Measurements from ENCODE around the gene GPR171.

Gene GPR171

GRCh38 chr3:151219056-151219455 is 16.0 kb upstream of the GPR171 start:
- H3K14ac ChIP-seq (ENCODE audit: low read length in 2 of 2) = no peak overlapping the region
- peaks cover 9% of the 10 kb centered on the region for H3K9me3 ChIP-seq (ENCODE audit: control insufficient read depth, low read length)
- no peak overlapping the region for H2BK120ac ChIP-seq (ENCODE audit: low read depth, low read length)
- H3K18ac ChIP-seq (ENCODE audit: low read depth in 1 of 2, low read length in 2 of 2) = no peak overlapping the region
- peaks cover 0 to 3% of the 10 kb centered on the region in 2 experiments for H3K36me3 ChIP-seq (ENCODE audit: control insufficient read depth in 1 of 2, insufficient read depth in 2 of 2, low read depth in 1 of 2, low read length in 2 of 2)
- H3K79me1 ChIP-seq (replicated peaks; ENCODE audit: low read length, poor library complexity, severe bottlenecking) = peaks cover 2% of the 10 kb centered on the region
- peak; percentile 68 for DNase-seq
- H2BK5ac ChIP-seq (ENCODE audit: low read depth, low read length, poor library complexity, severe bottlenecking) = no peak overlapping the region
- H3K4me3 ChIP-seq (ENCODE audit: insufficient read depth in 1 of 2, low read depth in 1 of 2, low read length in 2 of 2) = no peak overlapping the region
- no peak overlapping the region for H3K4ac ChIP-seq (ENCODE audit: low read depth in 1 of 2, low read length in 2 of 2)
- H3K23ac ChIP-seq (ENCODE audit: low read length in 2 of 2) = no peak overlapping the region
- no peak overlapping the region for H3K4me2 ChIP-seq (ENCODE audit: low read length, poor library complexity, severe bottlenecking)
- no peak overlapping the region for H3K9ac ChIP-seq (ENCODE audit: low read length)
- no peak overlapping the region for H2BK15ac ChIP-seq (ENCODE audit: low read depth, poor library complexity, severe bottlenecking)
- H2AFZ ChIP-seq (ENCODE audit: low read depth, low read length) = no peak overlapping the region
- H4K91ac ChIP-seq (ENCODE audit: low read length) = no peak overlapping the region
- H4K8ac ChIP-seq (ENCODE audit: low read length) = no peak overlapping the region
- no peaks in the 10 kb centered on the region for H3K27me3 ChIP-seq (ENCODE audit: control insufficient read depth in 1 of 2, insufficient read depth in 1 of 2, low read length in 2 of 2)
- no peak overlapping the region for H2AK5ac ChIP-seq (ENCODE audit: low read length, severe bottlenecking)
- peaks cover 3% of the 10 kb centered on the region for H3K4me1 ChIP-seq (ENCODE audit: control insufficient read depth, insufficient read depth, low read depth, low read length)
- no CpG with 5 or more reads among the region's 1 CpG for WGBS
- H2BK12ac ChIP-seq (ENCODE audit: low read length in 2 of 2) = no peak overlapping the region
- peak overlapping the region; percentile 31 for H3K27ac ChIP-seq (ENCODE audit: low read length, poor library complexity, severe bottlenecking)

GRCh38 chr3:151218136-151218535 is 15.1 kb upstream of the GPR171 start:
- Histone ChIP-seq H3K36me3 (ENCODE audit: control insufficient read depth in 1 of 2, insufficient read depth in 2 of 2, low read depth in 1 of 2, low read length in 2 of 2) (peaks cover 0 to 3% of the 10 kb centered on the region in 2 experiments), H2BK120ac (ENCODE audit: low read depth, low read length) (no peak overlapping the region), H3K14ac (ENCODE audit: low read length in 2 of 2) (no peak overlapping the region), H3K4ac (ENCODE audit: low read depth in 1 of 2, low read length in 2 of 2) (no peak overlapping the region), H3K9me3 (ENCODE audit: control insufficient read depth, low read length) (peaks cover 9% of the 10 kb centered on the region), H3K9ac (ENCODE audit: low read length) (no peak overlapping the region), H3K27me3 (ENCODE audit: control insufficient read depth in 1 of 2, insufficient read depth in 1 of 2, low read length in 2 of 2) (no peaks in the 10 kb centered on the region), H2AFZ (ENCODE audit: low read depth, low read length) (no peak overlapping the region), H2BK12ac (ENCODE audit: low read length in 2 of 2) (no peak overlapping the region), H3K23ac (ENCODE audit: low read length in 2 of 2) (no peak overlapping the region), H3K4me3 (ENCODE audit: insufficient read depth in 1 of 2, low read depth in 1 of 2, low read length in 2 of 2) (no peak overlapping the region), H3K79me1 (replicated peaks; ENCODE audit: low read length, poor library complexity, severe bottlenecking) (peaks cover 2% of the 10 kb centered on the region), H4K91ac (ENCODE audit: low read length) (no peak overlapping the region), H3K4me1 (ENCODE audit: control insufficient read depth, insufficient read depth, low read depth, low read length) (peaks cover 3% of the 10 kb centered on the region), H3K18ac (ENCODE audit: low read depth in 1 of 2, low read length in 2 of 2) (no peak overlapping the region), H2BK5ac (ENCODE audit: low read depth, low read length, poor library complexity, severe bottlenecking) (no peak overlapping the region), H3K4me2 (ENCODE audit: low read length, poor library complexity, severe bottlenecking) (no peak overlapping the region), H2BK15ac (ENCODE audit: low read depth, poor library complexity, severe bottlenecking) (no peak overlapping the region), H3K27ac (ENCODE audit: low read length, poor library complexity, severe bottlenecking) (no peak overlapping the region), H2AK5ac (ENCODE audit: low read length, severe bottlenecking) (no peak overlapping the region), H4K8ac (ENCODE audit: low read length) (no peak overlapping the region)
- DNase-seq = no peak
- WGBS = no CpG with 5 or more reads among the region's 1 CpG

- Histone ChIP-seq H3K4me3 (ENCODE audit: insufficient read depth in 1 of 2, low read depth in 1 of 2, low read length in 2 of 2) (no peak overlapping the region), H3K14ac (ENCODE audit: low read length in 2 of 2) (no peak overlapping the region), H3K79me1 (replicated peaks; ENCODE audit: low read length, poor library complexity, severe bottlenecking) (peaks cover 2% of the 10 kb centered on the region), H3K9me3 (ENCODE audit: control insufficient read depth, low read length) (peaks cover 4% of the 10 kb centered on the region), H3K23ac (ENCODE audit: low read length in 2 of 2) (no peak overlapping the region), H2AK5ac (ENCODE audit: low read length, severe bottlenecking) (peak overlapping the region; percentile 93), H2BK12ac (ENCODE audit: low read length in 2 of 2) (peak overlapping the region; percentile 12 to 86), H4K91ac (ENCODE audit: low read length) (no peak overlapping the region), H4K8ac (ENCODE audit: low read length) (peak overlapping the region; percentile 39), H3K18ac (ENCODE audit: low read depth in 1 of 2, low read length in 2 of 2) (peak overlapping the region in 1 of 2 experiments; percentile 82), H3K4ac (ENCODE audit: low read depth in 1 of 2, low read length in 2 of 2) (peak overlapping the region in 1 of 2 experiments; percentile 57), H2BK15ac (ENCODE audit: low read depth, poor library complexity, severe bottlenecking) (no peak overlapping the region), H2AFZ (ENCODE audit: low read depth, low read length) (no peak overlapping the region), H3K4me2 (ENCODE audit: low read length, poor library complexity, severe bottlenecking) (no peak overlapping the region), H2BK5ac (ENCODE audit: low read depth, low read length, poor library complexity, severe bottlenecking) (no peak overlapping the region), H3K27ac (ENCODE audit: low read length, poor library complexity, severe bottlenecking) (no peak overlapping the region), H3K27me3 (ENCODE audit: control insufficient read depth in 1 of 2, insufficient read depth in 1 of 2, low read length in 2 of 2) (no peaks in the 10 kb centered on the region), H3K4me1 (ENCODE audit: control insufficient read depth, insufficient read depth, low read depth, low read length) (peaks cover 3% of the 10 kb centered on the region), H3K36me3 (ENCODE audit: control insufficient read depth in 1 of 2, insufficient read depth in 2 of 2, low read depth in 1 of 2, low read length in 2 of 2) (peaks cover 0 to 3% of the 10 kb centered on the region in 2 experiments), H2BK120ac (ENCODE audit: low read depth, low read length) (peak overlapping the region; percentile 50), H3K9ac (ENCODE audit: low read length) (no peak overlapping the region)
- 94% methylated on average over 2 of the region's 3 CpGs for WGBS
- peak; percentile 81 for DNase-seq
Observed at GRCh38 chr3:151216641-151217607, 13.9 kb upstream of the GPR171 start.

GRCh38 chr3:151214459-151214858 is 11.4 kb upstream of the GPR171 start:
- Histone ChIP-seq H3K36me3 (ENCODE audit: control insufficient read depth in 1 of 2, insufficient read depth in 2 of 2, low read depth in 1 of 2, low read length in 2 of 2) (no peaks in the 10 kb centered on the region), H2AFZ (ENCODE audit: low read depth, low read length) (no peak overlapping the region), H2BK12ac (ENCODE audit: low read length in 2 of 2) (no peak overlapping the region), H4K91ac (ENCODE audit: low read length) (no peak overlapping the region), H3K9me3 (ENCODE audit: control insufficient read depth, low read length) (no peaks in the 10 kb centered on the region), H2BK5ac (ENCODE audit: low read depth, low read length, poor library complexity, severe bottlenecking) (no peak overlapping the region), H3K79me1 (replicated peaks; ENCODE audit: low read length, poor library complexity, severe bottlenecking) (peaks cover 2% of the 10 kb centered on the region), H2BK15ac (ENCODE audit: low read depth, poor library complexity, severe bottlenecking) (no peak overlapping the region), H3K14ac (ENCODE audit: low read length in 2 of 2) (no peak overlapping the region), H3K27ac (ENCODE audit: low read length, poor library complexity, severe bottlenecking) (no peak overlapping the region), H3K4me3 (ENCODE audit: insufficient read depth in 1 of 2, low read depth in 1 of 2, low read length in 2 of 2) (no peak overlapping the region), H3K18ac (ENCODE audit: low read depth in 1 of 2, low read length in 2 of 2) (no peak overlapping the region), H2BK120ac (ENCODE audit: low read depth, low read length) (no peak overlapping the region), H3K27me3 (ENCODE audit: control insufficient read depth in 1 of 2, insufficient read depth in 1 of 2, low read length in 2 of 2) (no peaks in the 10 kb centered on the region), H3K4me2 (ENCODE audit: low read length, poor library complexity, severe bottlenecking) (no peak overlapping the region), H3K23ac (ENCODE audit: low read length in 2 of 2) (no peak overlapping the region), H3K4me1 (ENCODE audit: control insufficient read depth, insufficient read depth, low read depth, low read length) (peaks cover 10% of the 10 kb centered on the region), H3K9ac (ENCODE audit: low read length) (no peak overlapping the region), H3K4ac (ENCODE audit: low read depth in 1 of 2, low read length in 2 of 2) (no peak overlapping the region), H4K8ac (ENCODE audit: low read length) (no peak overlapping the region), H2AK5ac (ENCODE audit: low read length, severe bottlenecking) (no peak overlapping the region)
- DNase-seq = no peak
- no CpG with 5 or more reads among the region's 1 CpG for WGBS
